BE2C (cell line): ENCODE measurements around the gene SULT1C3.

Experiments
- DNase-seq: peaks from one replicate; pipeline ENCODE4 v3.0.0-alpha.2; 2020
- H3K27me3 ChIP-seq: fragments of 250-450 bp; sonication (Bioruptor Pico); 2 replicates; pipeline ENCODE4 v1.5.1; 2020; ENCODE audit warnings: mild to moderate bottlenecking
- H3K36me3 ChIP-seq: fragments of 250-450 bp; sonication (Bioruptor Pico); 2 replicates; pipeline ENCODE4 v1.5.1; 2020; ENCODE audit warnings: mild to moderate bottlenecking
- H3K4me1 ChIP-seq: fragments of 250-450 bp; sonication (Bioruptor Pico); 2 replicates; pipeline ENCODE4 v1.5.1; 2020
- H3K4me3 ChIP-seq: 2 replicates; pipeline ENCODE4 v1.5.1; 2011; ENCODE audit warnings: low read depth, low read length
- H3K9me3 ChIP-seq: fragments of 250-450 bp; sonication (Bioruptor Pico); 2 replicates; pipeline ENCODE4 v1.5.1; 2020
- TF ChIP-seq, protein P1 (sequence below): IDR thresholded peaks from 2 replicates; pipeline ENCODE4 v1.5.1; 2012; ENCODE audit warnings: mild to moderate bottlenecking, low read depth, low read length

The SULT1C3 gene

GRCh38 chr2:108229875-108230274 is 9.9 kb upstream of the SULT1C3 start:
- H3K4me1 ChIP-seq = no peaks in the 10 kb centered on the region
- H3K36me3 ChIP-seq = no peaks in the 10 kb centered on the region
- DNase-seq = no peak
- no peak overlapping the region for H3K4me3 ChIP-seq
- no peaks in the 10 kb centered on the region for H3K9me3 ChIP-seq
- TF ChIP-seq, protein P1, sequence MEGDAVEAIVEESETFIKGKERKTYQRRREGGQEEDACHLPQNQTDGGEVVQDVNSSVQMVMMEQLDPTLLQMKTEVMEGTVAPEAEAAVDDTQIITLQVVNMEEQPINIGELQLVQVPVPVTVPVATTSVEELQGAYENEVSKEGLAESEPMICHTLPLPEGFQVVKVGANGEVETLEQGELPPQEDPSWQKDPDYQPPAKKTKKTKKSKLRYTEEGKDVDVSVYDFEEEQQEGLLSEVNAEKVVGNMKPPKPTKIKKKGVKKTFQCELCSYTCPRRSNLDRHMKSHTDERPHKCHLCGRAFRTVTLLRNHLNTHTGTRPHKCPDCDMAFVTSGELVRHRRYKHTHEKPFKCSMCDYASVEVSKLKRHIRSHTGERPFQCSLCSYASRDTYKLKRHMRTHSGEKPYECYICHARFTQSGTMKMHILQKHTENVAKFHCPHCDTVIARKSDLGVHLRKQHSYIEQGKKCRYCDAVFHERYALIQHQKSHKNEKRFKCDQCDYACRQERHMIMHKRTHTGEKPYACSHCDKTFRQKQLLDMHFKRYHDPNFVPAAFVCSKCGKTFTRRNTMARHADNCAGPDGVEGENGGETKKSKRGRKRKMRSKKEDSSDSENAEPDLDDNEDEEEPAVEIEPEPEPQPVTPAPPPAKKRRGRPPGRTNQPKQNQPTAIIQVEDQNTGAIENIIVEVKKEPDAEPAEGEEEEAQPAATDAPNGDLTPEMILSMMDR = no peak
- no peaks in the 10 kb centered on the region for H3K27me3 ChIP-seq

DNA sequence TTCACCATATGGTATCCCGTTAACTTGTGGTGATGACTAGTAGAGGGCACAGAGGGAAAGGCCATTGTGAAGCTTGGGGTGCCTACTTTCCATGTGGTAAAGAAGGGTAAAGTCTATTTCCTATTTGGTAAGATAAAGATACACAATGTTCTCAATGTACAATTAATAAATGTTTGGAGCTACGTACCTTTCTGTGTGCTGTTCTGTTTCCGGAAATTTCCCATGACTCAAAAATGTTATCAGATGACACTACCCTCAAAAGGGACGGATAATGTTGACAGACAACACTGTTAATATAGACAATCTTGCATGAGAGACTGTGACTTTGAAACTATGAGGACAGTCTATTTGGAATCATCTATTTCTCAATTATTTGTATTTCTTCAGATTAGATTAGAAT is 4.2 kb upstream of the SULT1C3 start:
- Histone ChIP-seq H3K27me3 (no peaks in the 10 kb centered on the region), H3K4me1 (no peaks in the 10 kb centered on the region), H3K4me3 (no peak overlapping the region), H3K9me3 (no peaks in the 10 kb centered on the region), H3K36me3 (no peaks in the 10 kb centered on the region)
- no peak for DNase-seq
- TF ChIP-seq, protein P1 = no peak

- Histone ChIP-seq H3K4me1 (no peaks in the 10 kb centered on the region), H3K9me3 (no peaks in the 10 kb centered on the region), H3K4me3 (no peak overlapping the region), H3K36me3 (no peaks in the 10 kb centered on the region), H3K27me3 (no peaks in the 10 kb centered on the region)
- DNase-seq = no peak
- TF ChIP-seq, protein P1 = no peak
Measured at GRCh38 chr2:108236676-108237335, 3.0 kb upstream of the SULT1C3 start.

DNA sequence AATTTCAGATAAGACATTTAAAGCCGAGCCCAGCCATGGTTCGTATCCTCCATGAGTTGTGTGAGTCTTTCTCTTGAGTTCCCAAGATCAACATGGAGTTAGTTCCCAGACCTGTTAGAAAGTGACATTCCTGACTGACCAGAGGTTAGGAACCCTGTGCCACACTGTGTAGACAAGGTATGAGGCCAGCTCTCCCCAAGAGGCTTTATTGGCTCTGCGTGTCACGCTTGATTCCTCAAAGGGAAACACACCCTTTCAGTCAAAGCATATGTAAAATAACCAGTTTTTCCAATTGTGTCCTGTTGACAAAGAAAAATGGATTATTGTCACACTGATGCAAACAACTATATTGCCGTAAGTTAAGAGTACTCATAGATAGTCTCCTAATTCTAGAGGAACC is 1.2 kb downstream of the SULT1C3 start:
- TF ChIP-seq, protein P1 = no peak
- DNase-seq = no peak
- Histone ChIP-seq H3K4me1 (no peaks in the 10 kb centered on the region), H3K4me3 (no peak overlapping the region), H3K9me3 (no peaks in the 10 kb centered on the region), H3K27me3 (no peaks in the 10 kb centered on the region), H3K36me3 (no peaks in the 10 kb centered on the region)

DNA sequence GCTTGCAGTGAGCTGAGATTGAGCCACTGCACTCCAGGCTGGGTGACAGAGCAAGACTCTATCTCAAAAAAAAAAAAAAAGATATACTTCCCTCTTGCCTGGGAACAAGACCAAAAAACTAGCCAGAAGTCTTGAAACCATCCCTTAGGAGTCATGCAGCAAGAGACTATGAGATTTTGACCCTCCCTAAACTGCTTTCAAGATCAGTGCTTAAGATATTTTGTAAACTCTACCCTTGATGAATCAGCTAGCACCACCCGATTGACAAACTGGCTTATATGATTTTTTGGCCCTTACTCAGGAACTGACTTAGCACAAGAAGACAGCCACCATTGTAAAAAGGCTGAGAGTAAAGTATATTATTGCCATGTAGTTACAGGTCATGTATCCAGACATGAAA is 3.8 kb downstream of the SULT1C3 start:
- DNase-seq = no peak
- Histone ChIP-seq H3K4me3 (no peak overlapping the region), H3K36me3 (no peaks in the 10 kb centered on the region), H3K27me3 (no peaks in the 10 kb centered on the region), H3K4me1 (no peaks in the 10 kb centered on the region), H3K9me3 (no peaks in the 10 kb centered on the region)
- TF ChIP-seq, protein P1 = no peak

GRCh38 chr2:108244667-108245414 is 5.1 kb downstream of the SULT1C3 start:
- no peaks in the 10 kb centered on the region for H3K27me3 ChIP-seq
- no peak for DNase-seq
- no peaks in the 10 kb centered on the region for H3K9me3 ChIP-seq
- TF ChIP-seq, protein P1 = no peak
- H3K4me1 ChIP-seq = no peaks in the 10 kb centered on the region
- no peak overlapping the region for H3K4me3 ChIP-seq
- no peaks in the 10 kb centered on the region for H3K36me3 ChIP-seq
